Liver (tissue), 3 donors: Measurements from ENCODE around the gene PABPN1L.

ENCODE experiments used
- CTCF ChIP-seq: fragments of 150-350 bp; IDR thresholded peaks from 2 replicates; pipeline ENCODE4 v1.5.1; 2017; ENCODE audit warnings: improper control_type of control experiment, low read depth, low read length; ENCODE audit not compliant: missing input control
- FOXA1 ChIP-seq: IDR thresholded peaks from 2 replicates; pipeline ENCODE4 v1.6.1; 2016; ENCODE audit warnings: antibody characterized with exemption
- GABPA ChIP-seq, 2 donors: IDR thresholded peaks in 1 of 2; conservative IDR thresholded peaks in 1 of 2; 2 replicates each; pipeline ENCODE4 v1.6.1; 2016; ENCODE audit warnings: antibody characterized with exemption in 2 of 2, mild to moderate bottlenecking in 1 of 2, moderate library complexity in 1 of 2
- HNF4A ChIP-seq, 2 donors: conservative IDR thresholded peaks; 2 replicates each; pipeline ENCODE4 v1.6.1; 2016; ENCODE audit warnings: antibody characterized with exemption in 2 of 2, mild to moderate bottlenecking in 2 of 2
- JUND ChIP-seq, 2 donors: IDR thresholded peaks; 2 replicates each; pipeline ENCODE4 v1.6.1; 2016; ENCODE audit warnings: antibody characterized with exemption in 2 of 2
- RAD21 ChIP-seq, 2 donors: IDR thresholded peaks; 2 replicates each; pipeline ENCODE4 v1.6.1; 2016; ENCODE audit warnings: antibody characterized with exemption in 2 of 2, mild to moderate bottlenecking in 2 of 2
- REST ChIP-seq: IDR thresholded peaks from 2 replicates; pipeline ENCODE4 v1.6.1; 2016; ENCODE audit warnings: antibody characterized with exemption, mild to moderate bottlenecking
- RXRA ChIP-seq, 2 donors: IDR thresholded peaks; 2 replicates each; pipeline ENCODE4 v1.6.1; 2017 to 2018; ENCODE audit warnings: antibody characterized with exemption in 2 of 2, mild to moderate bottlenecking in 1 of 2
- SP1 ChIP-seq: IDR thresholded peaks from 2 replicates; pipeline ENCODE4 v1.6.1; 2018; ENCODE audit warnings: antibody characterized with exemption, mild to moderate bottlenecking
- TAF1 ChIP-seq: conservative IDR thresholded peaks from 2 replicates; pipeline ENCODE4 v1.6.1; 2016; ENCODE audit warnings: antibody characterized with exemption, mild to moderate bottlenecking
- YY1 ChIP-seq: IDR thresholded peaks from 2 replicates; pipeline ENCODE4 v1.6.1; 2016; ENCODE audit warnings: antibody characterized with exemption, mild to moderate bottlenecking
- ZBTB33 ChIP-seq: IDR thresholded peaks from 2 replicates; pipeline ENCODE4 v1.6.1; 2016; ENCODE audit warnings: antibody characterized with exemption
- TF ChIP-seq, protein P1 (sequence below): IDR thresholded peaks from 2 replicates; pipeline ENCODE4 v1.6.1; 2016; ENCODE audit warnings: antibody characterized with exemption
- TF ChIP-seq, protein P2 (sequence below): IDR thresholded peaks from 2 replicates; pipeline ENCODE4 v1.6.1; 2016; ENCODE audit warnings: antibody characterized with exemption
- donor health status: healthy.
- donor health status: healthy.

DNA sequence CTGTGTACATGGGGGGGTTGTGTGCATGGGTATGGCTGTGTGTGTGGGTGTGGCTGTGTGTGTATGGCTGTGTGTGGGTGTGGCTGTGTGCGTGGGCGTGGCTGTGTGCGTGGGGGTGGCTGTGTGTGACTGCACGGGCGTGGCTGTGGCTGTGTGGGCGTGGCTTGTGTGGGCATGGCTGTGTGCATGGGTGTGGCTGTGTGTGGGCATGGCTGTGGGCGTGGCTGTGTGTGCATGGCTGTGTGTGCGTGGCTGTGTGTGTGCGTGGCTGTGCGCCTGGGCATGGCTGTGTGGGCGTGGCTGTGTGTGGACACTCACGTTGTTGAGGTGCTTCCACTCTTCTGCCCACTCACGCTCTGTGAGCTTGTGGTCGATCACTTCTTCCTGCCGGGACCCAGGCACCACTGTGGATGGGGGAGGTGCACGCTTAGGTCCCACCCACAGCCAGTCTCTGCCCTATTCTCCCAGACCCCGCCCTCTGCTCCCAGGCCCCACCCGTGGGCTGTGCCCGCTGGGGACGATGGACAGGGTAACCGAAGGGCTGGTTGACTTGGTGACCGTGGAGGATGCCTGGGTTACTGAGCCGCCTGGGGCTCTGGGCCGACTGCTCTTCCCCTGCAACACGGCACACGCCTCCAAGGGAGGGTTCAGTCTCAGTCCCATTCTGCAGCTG is 16.0 kb upstream of the PABPN1L start:
- TF ChIP-seq YY1, result no peak
- no peak for TF ChIP-seq CTCF
- TF ChIP-seq, protein P1, sequence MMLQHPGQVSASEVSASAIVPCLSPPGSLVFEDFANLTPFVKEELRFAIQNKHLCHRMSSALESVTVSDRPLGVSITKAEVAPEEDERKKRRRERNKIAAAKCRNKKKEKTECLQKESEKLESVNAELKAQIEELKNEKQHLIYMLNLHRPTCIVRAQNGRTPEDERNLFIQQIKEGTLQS, result no peak
- TF ChIP-seq REST, result no peak
- TF ChIP-seq HNF4A (conservative IDR thresholded peaks at IDR 0.05), result no peak
- TF ChIP-seq GABPA (IDR thresholded peaks at IDR 0.05 in 1 of 2, conservative IDR thresholded peaks at IDR 0.05 in 1 of 2), result no peak
- no peak for TF ChIP-seq ZBTB33
- TF ChIP-seq RXRA (IDR thresholded peaks at IDR 0.05), result no peak
- no peak for TF ChIP-seq FOXA1
- no peak for TF ChIP-seq SP1
- no peak for TF ChIP-seq TAF1
- TF ChIP-seq RAD21 (IDR thresholded peaks at IDR 0.05), result no peak
- TF ChIP-seq JUND (IDR thresholded peaks at IDR 0.05), result no peak
- TF ChIP-seq, protein P2, sequence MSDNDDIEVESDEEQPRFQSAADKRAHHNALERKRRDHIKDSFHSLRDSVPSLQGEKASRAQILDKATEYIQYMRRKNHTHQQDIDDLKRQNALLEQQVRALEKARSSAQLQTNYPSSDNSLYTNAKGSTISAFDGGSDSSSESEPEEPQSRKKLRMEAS, result no peak
